ENCODE results near the gene IMMP2L. TPM values are rescaled to one million over a fixed set of nuclear protein-coding genes. Genes with fewer than 3 reads are reported as not detected.

IMMP2L gene
- total and polyA plus RNA-seq, 4 donors: 7.3 to 21.1 (median 12.4) TPM

DNA sequence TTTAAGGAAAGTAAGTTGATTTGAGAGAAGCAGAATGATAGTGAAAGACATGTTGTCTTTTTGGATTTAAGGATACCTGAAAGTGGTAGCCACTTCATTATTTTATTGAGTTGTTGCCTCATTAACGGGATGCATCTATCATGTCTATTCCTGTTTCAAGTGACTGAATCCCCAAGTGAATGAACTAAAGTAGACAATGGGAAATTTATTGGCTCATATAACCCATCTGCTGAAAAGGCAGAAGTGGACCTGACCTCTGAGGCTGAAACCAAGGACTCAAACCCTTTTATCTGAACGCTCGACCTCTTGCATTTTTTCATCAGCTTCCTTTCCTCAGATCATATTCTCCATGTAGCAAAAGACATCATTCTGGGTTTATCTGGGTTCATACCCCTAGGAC, 937.0 kb downstream of the IMMP2L start:
- H3K9ac ChIP-seq (ENCODE audit: low read depth in 1 of 2, low read length in 2 of 2): no peak overlapping the region
- no peak overlapping the region for H3K4me3 ChIP-seq (ENCODE audit: low read depth in 1 of 3, low read length in 3 of 3)
- H3K9me3 ChIP-seq (ENCODE audit: control insufficient read depth in 4 of 4, low read length in 3 of 4): no peaks in the 10 kb centered on the region
- no peaks in the 10 kb centered on the region for H3K4me1 ChIP-seq (ENCODE audit: control insufficient read depth in 4 of 4, insufficient read depth in 4 of 4, low read length in 3 of 4)
- H3K27me3 ChIP-seq (ENCODE audit: control insufficient read depth in 4 of 4, insufficient read depth in 4 of 4, low read length in 3 of 4): no peaks in the 10 kb centered on the region
- 85% methylated on average over 3 of the region's 3 CpGs for WGBS
- no peak for DNase-seq (ENCODE audit: low spot score)
- H3K36me3 ChIP-seq (ENCODE audit: control insufficient read depth in 4 of 4, insufficient read depth in 3 of 4, low read depth in 1 of 4, low read length in 3 of 4): no peaks in the 10 kb centered on the region
- TF ChIP-seq JUND (IDR thresholded peaks at IDR 0.05) (no peak), FOXA2 (IDR thresholded peaks at IDR 0.05) (no peak), RAD21 (IDR thresholded peaks at IDR 0.05) (no peak), HNF4A (conservative IDR thresholded peaks at IDR 0.05) (no peak), YY1 (IDR thresholded peaks at IDR 0.05) (no peak), EGR1 (IDR thresholded peaks at IDR 0.05; ENCODE audit: low read depth in 2 of 2) (no peak), TAF1 (conservative IDR thresholded peaks at IDR 0.05) (no peak), HNF4G (IDR thresholded peaks at IDR 0.05) (no peak), SP1 (IDR thresholded peaks at IDR 0.05) (no peak)
- TF ChIP-seq, protein P1, sequence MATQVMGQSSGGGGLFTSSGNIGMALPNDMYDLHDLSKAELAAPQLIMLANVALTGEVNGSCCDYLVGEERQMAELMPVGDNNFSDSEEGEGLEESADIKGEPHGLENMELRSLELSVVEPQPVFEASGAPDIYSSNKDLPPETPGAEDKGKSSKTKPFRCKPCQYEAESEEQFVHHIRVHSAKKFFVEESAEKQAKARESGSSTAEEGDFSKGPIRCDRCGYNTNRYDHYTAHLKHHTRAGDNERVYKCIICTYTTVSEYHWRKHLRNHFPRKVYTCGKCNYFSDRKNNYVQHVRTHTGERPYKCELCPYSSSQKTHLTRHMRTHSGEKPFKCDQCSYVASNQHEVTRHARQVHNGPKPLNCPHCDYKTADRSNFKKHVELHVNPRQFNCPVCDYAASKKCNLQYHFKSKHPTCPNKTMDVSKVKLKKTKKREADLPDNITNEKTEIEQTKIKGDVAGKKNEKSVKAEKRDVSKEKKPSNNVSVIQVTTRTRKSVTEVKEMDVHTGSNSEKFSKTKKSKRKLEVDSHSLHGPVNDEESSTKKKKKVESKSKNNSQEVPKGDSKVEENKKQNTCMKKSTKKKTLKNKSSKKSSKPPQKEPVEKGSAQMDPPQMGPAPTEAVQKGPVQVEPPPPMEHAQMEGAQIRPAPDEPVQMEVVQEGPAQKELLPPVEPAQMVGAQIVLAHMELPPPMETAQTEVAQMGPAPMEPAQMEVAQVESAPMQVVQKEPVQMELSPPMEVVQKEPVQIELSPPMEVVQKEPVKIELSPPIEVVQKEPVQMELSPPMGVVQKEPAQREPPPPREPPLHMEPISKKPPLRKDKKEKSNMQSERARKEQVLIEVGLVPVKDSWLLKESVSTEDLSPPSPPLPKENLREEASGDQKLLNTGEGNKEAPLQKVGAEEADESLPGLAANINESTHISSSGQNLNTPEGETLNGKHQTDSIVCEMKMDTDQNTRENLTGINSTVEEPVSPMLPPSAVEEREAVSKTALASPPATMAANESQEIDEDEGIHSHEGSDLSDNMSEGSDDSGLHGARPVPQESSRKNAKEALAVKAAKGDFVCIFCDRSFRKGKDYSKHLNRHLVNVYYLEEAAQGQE (IDR thresholded peaks at IDR 0.05): no peak
- TF ChIP-seq, protein P2, sequence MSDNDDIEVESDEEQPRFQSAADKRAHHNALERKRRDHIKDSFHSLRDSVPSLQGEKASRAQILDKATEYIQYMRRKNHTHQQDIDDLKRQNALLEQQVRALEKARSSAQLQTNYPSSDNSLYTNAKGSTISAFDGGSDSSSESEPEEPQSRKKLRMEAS (IDR thresholded peaks at IDR 0.05): no peak
- TF ChIP-seq, protein P3, sequence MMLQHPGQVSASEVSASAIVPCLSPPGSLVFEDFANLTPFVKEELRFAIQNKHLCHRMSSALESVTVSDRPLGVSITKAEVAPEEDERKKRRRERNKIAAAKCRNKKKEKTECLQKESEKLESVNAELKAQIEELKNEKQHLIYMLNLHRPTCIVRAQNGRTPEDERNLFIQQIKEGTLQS (IDR thresholded peaks at IDR 0.05): no peak
- TF ChIP-seq, protein P4, sequence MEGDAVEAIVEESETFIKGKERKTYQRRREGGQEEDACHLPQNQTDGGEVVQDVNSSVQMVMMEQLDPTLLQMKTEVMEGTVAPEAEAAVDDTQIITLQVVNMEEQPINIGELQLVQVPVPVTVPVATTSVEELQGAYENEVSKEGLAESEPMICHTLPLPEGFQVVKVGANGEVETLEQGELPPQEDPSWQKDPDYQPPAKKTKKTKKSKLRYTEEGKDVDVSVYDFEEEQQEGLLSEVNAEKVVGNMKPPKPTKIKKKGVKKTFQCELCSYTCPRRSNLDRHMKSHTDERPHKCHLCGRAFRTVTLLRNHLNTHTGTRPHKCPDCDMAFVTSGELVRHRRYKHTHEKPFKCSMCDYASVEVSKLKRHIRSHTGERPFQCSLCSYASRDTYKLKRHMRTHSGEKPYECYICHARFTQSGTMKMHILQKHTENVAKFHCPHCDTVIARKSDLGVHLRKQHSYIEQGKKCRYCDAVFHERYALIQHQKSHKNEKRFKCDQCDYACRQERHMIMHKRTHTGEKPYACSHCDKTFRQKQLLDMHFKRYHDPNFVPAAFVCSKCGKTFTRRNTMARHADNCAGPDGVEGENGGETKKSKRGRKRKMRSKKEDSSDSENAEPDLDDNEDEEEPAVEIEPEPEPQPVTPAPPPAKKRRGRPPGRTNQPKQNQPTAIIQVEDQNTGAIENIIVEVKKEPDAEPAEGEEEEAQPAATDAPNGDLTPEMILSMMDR (IDR thresholded peaks at IDR 0.05; ENCODE audit: low read depth, low read length, missing input control): no peak
- no peak overlapping the region for H3K27ac ChIP-seq (ENCODE audit: low read depth in 1 of 2, low read length in 2 of 2)

DNA sequence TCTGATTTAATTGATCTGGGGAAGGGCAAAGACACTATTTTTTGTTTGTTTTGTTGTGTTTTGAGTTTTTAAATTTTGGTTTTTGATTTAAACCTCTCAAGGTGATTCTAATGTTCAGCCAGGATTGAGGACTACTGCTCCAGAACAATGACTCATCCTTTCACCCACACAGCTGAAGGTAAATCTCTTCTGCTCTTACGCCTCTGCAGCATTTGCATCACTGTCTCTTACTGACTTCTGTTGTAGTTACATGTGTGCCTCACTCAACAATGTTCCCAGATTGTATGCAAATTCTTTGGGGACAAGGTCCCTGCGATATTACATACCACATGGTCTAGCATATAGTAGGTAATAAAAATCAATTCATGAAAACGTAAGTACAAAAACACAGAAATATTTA, 938.9 kb downstream of the IMMP2L start:
- Histone ChIP-seq H3K27ac (ENCODE audit: low read depth in 1 of 2, low read length in 2 of 2) (no peak overlapping the region), H3K9me3 (ENCODE audit: control insufficient read depth in 4 of 4, low read length in 3 of 4) (no peaks in the 10 kb centered on the region), H3K9ac (ENCODE audit: low read depth in 1 of 2, low read length in 2 of 2) (no peak overlapping the region), H3K27me3 (ENCODE audit: control insufficient read depth in 4 of 4, insufficient read depth in 4 of 4, low read length in 3 of 4) (no peaks in the 10 kb centered on the region), H3K4me3 (ENCODE audit: low read depth in 1 of 3, low read length in 3 of 3) (no peak overlapping the region), H3K36me3 (ENCODE audit: control insufficient read depth in 4 of 4, insufficient read depth in 3 of 4, low read depth in 1 of 4, low read length in 3 of 4) (no peaks in the 10 kb centered on the region), H3K4me1 (ENCODE audit: control insufficient read depth in 4 of 4, insufficient read depth in 4 of 4, low read length in 3 of 4) (no peaks in the 10 kb centered on the region)
- TF ChIP-seq HNF4G (IDR thresholded peaks at IDR 0.05) (no peak), SP1 (IDR thresholded peaks at IDR 0.05) (no peak), JUND (IDR thresholded peaks at IDR 0.05) (no peak), NR2F2 (IDR thresholded peaks at IDR 0.05) (no peak), YY1 (IDR thresholded peaks at IDR 0.05) (no peak), HNF4A (conservative IDR thresholded peaks at IDR 0.05) (no peak), FOXA1 (IDR thresholded peaks at IDR 0.05) (no peak), GABPA (IDR thresholded peaks at IDR 0.05 in 1 of 2, conservative IDR thresholded peaks at IDR 0.05 in 1 of 2) (no peak)
- WGBS: 92% methylated on average over 3 of the region's 3 CpGs
- DNase-seq (ENCODE audit: low spot score): no peak

All from liver (tissue), 9 donors.